Loucy (cell line): ENCODE measurements around the gene FAF1.

Experiments
- H2AFZ ChIP-seq: fragments of 200-600 bp; sonication (generic); 2 replicates; pipeline ENCODE4 v1.6.0; 2016; ENCODE audit warnings: antibody characterized with exemption, mild to moderate bottlenecking, low read length, moderate library complexity
- H3F3A ChIP-seq: fragments of 200-600 bp; 2 replicates; pipeline ENCODE4 v1.6.0; 2016; ENCODE audit warnings: antibody characterized with exemption, low read depth, mild to moderate bottlenecking
- H3K27me3 ChIP-seq: fragments of 200-600 bp; sonication (generic); 2 replicates; pipeline ENCODE4 v1.6.1; 2014; ENCODE audit warnings: low read length, mild to moderate bottlenecking; ENCODE audit not compliant: insufficient read depth, poor library complexity, severe bottlenecking
- H3K36me3 ChIP-seq: fragments of 200-600 bp; sonication (generic); 2 replicates; pipeline ENCODE4 v1.6.1; 2016; ENCODE audit warnings: low read length; ENCODE audit not compliant: insufficient read depth
- H3K4me1 ChIP-seq: fragments of 200-600 bp; sonication (generic); 2 replicates; pipeline ENCODE4 v1.5.1; 2014; ENCODE audit warnings: low read length, mild to moderate bottlenecking; ENCODE audit not compliant: insufficient read depth, poor library complexity, severe bottlenecking
- H3K4me2 ChIP-seq: fragments of 200-600 bp; sonication (generic); 2 replicates; pipeline ENCODE4 v1.6.0; 2014; ENCODE audit warnings: antibody characterized with exemption, low read length, low read depth, mild to moderate bottlenecking; ENCODE audit not compliant: poor library complexity, severe bottlenecking
- H3K4me3 ChIP-seq: fragments of 200-600 bp; sonication (generic); 2 replicates; pipeline ENCODE4 v1.5.1; 2014; ENCODE audit warnings: low read length, mild to moderate bottlenecking, mixed read lengths; ENCODE audit not compliant: poor library complexity, severe bottlenecking
- H3K79me2 ChIP-seq: fragments of 200-600 bp; sonication (generic); 2 replicates; pipeline ENCODE4 v1.6.1; 2014; ENCODE audit warnings: low read length; ENCODE audit not compliant: insufficient read depth
- H3K9ac ChIP-seq: fragments of 200-600 bp; sonication (generic); 2 replicates; pipeline ENCODE4 v1.6.0; 2014; ENCODE audit warnings: mild to moderate bottlenecking, low read depth, low read length, moderate library complexity; ENCODE audit not compliant: poor library complexity, severe bottlenecking
- H3K9me2 ChIP-seq: fragments of 200-600 bp; sonication (generic); replicated peaks from 2 replicates; pipeline ENCODE4 v1.6.1; 2016; ENCODE audit warnings: low read depth, low read length, mixed read lengths
- H3K9me3 ChIP-seq: fragments of 200-600 bp; sonication (generic); 2 replicates; pipeline ENCODE4 v1.6.1; 2014; ENCODE audit warnings: mild to moderate bottlenecking, antibody characterized with exemption, low read length, low read depth; ENCODE audit not compliant: insufficient read depth
- H4K20me1 ChIP-seq: fragments of 200-600 bp; sonication (generic); 2 replicates; pipeline ENCODE4 v1.6.0; 2014; ENCODE audit warnings: antibody characterized with exemption, low read length, mild to moderate bottlenecking; ENCODE audit not compliant: insufficient read depth, poor library complexity, severe bottlenecking
- CTCF ChIP-seq: fragments of 200-600 bp; sonication (generic); conservative IDR thresholded peaks from 2 replicates; pipeline ENCODE4 v1.5.1; 2014; ENCODE audit warnings: mild to moderate bottlenecking, antibody characterized with exemption, low read length
- EZH2phosphoT487 ChIP-seq: fragments of 200-600 bp; IDR thresholded peaks from 2 replicates; pipeline ENCODE4 v1.6.1; 2018; ENCODE audit warnings: antibody characterized with exemption, mild to moderate bottlenecking, moderate library complexity, borderline replicate concordance

FAF1 gene

GRCh38 chr1:50974618-50974935, 14.5 kb upstream of the FAF1 start:
- Histone ChIP-seq H3K9me2 (no peaks in the 10 kb centered on the region), H3K4me3 (peak overlapping the region; percentile 85), H4K20me1 (peaks cover 52% of the 10 kb centered on the region), H3K4me1 (peaks cover 34% of the 10 kb centered on the region), H3K9ac (peak overlapping the region; percentile 96), H3K79me2 (peaks cover 99% of the 10 kb centered on the region), H3K4me2 (peak overlapping the region; percentile 89), H3K27me3 (peaks cover 3% of the 10 kb centered on the region), H3F3A (peaks cover 13% of the 10 kb centered on the region), H3K9me3 (no peaks in the 10 kb centered on the region), H2AFZ (no peak overlapping the region), H3K36me3 (peaks cover 41% of the 10 kb centered on the region)
- TF ChIP-seq EZH2phosphoT487 (no peak), CTCF (no peak)

GRCh38 chr1:50973875-50974617, 14.0 kb upstream of the FAF1 start:
- peaks cover 13% of the 10 kb centered on the region for H3F3A ChIP-seq
- peaks cover 8% of the 10 kb centered on the region for H3K27me3 ChIP-seq
- H3K4me3 ChIP-seq = peak overlapping the region; percentile 85
- no peak overlapping the region for H2AFZ ChIP-seq
- TF ChIP-seq EZH2phosphoT487 = no peak
- no peak for TF ChIP-seq CTCF
- peak overlapping the region; percentile 89 for H3K4me2 ChIP-seq
- peaks cover 41% of the 10 kb centered on the region for H3K36me3 ChIP-seq
- H3K9me3 ChIP-seq = no peaks in the 10 kb centered on the region
- peaks cover 99% of the 10 kb centered on the region for H3K79me2 ChIP-seq
- no peaks in the 10 kb centered on the region for H3K9me2 ChIP-seq
- peak overlapping the region; percentile 96 for H3K9ac ChIP-seq
- peaks cover 31% of the 10 kb centered on the region for H3K4me1 ChIP-seq
- peaks cover 58% of the 10 kb centered on the region for H4K20me1 ChIP-seq

- H2AFZ ChIP-seq = no peak overlapping the region
- peak overlapping the region; percentile 85 for H3K4me3 ChIP-seq
Observed at GRCh38 chr1:50973255-50973654, 13.2 kb upstream of the FAF1 start.

More at GRCh38 chr1:50973255-50973654, 13.2 kb upstream of the FAF1 start:
- H3F3A ChIP-seq = peaks cover 10% of the 10 kb centered on the region
- no peaks in the 10 kb centered on the region for H3K9me2 ChIP-seq
- peaks cover 13% of the 10 kb centered on the region for H3K27me3 ChIP-seq
- H3K4me2 ChIP-seq = peak overlapping the region; percentile 89
- H4K20me1 ChIP-seq = peaks cover 60% of the 10 kb centered on the region
- no peak for TF ChIP-seq CTCF
- no peak for TF ChIP-seq EZH2phosphoT487
- peak overlapping the region; percentile 96 for H3K9ac ChIP-seq
- no peaks in the 10 kb centered on the region for H3K9me3 ChIP-seq
- peaks cover 41% of the 10 kb centered on the region for H3K36me3 ChIP-seq
- H3K79me2 ChIP-seq = peaks cover 97% of the 10 kb centered on the region
- peaks cover 31% of the 10 kb centered on the region for H3K4me1 ChIP-seq
